HG02642 (cell line): ENCODE measurements around the gene IL20RA.
"Not testable (repeated sequence)": the region's sequence is repeated elsewhere in the genome, so short reads cannot be mapped to it uniquely, and the experiment has no call there.

Experiments used
- ATAC-seq: cut with Tn5 transposase; IDR thresholded peaks from one replicate; pipeline ENCODE4 v1.9.1; 2021; ENCODE audit warnings: mild to moderate bottlenecking; ENCODE audit not compliant: unreplicated experiment, poor library complexity

IL20RA gene, protein sequence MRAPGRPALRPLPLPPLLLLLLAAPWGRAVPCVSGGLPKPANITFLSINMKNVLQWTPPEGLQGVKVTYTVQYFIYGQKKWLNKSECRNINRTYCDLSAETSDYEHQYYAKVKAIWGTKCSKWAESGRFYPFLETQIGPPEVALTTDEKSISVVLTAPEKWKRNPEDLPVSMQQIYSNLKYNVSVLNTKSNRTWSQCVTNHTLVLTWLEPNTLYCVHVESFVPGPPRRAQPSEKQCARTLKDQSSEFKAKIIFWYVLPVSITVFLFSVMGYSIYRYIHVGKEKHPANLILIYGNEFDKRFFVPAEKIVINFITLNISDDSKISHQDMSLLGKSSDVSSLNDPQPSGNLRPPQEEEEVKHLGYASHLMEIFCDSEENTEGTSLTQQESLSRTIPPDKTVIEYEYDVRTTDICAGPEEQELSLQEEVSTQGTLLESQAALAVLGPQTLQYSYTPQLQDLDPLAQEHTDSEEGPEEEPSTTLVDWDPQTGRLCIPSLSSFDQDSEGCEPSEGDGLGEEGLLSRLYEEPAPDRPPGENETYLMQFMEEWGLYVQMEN

DNA sequence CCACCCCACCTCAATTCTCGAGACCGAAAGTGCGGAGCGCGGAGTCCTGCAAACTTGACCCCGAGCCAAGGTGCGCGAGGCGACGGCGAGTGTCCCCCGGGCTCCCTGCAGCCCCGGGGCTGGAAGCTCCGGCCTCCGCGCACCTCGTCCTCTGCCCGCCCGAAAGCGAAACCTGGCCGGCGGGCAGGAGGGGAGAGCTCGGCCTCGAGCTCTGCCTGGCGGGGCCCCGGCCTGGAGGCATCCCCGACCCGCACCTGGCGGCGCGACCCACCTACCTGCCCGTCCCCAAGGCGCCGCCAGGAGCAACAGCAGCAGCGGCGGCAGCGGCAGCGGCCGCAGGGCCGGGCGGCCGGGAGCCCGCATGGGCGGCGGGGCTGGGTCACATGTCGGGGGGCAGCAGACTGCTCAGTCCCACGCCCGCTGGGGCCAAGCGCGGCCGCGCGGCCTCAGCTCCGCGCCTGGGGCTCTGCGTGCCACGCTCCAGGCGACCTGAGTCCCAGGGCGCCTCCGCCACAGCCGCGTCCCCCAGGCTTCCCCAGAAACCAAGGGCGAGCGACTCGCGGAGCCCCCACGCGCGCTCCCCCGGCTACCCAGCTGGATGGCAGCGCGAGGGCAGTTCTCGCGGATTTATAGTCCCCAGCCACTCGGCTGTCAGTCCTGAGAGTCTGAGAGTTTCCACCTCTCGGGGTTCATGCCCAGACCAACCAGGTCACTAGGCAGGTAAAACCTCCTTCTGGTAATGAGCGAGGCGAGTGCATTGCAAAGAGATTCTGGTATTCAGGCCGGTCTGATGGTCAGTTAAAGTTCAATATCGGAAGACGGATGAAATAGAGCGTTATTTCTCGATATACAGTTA lies at the start of gene IL20RA:
TSS of gene IL20RA (minus strand) at position 600 of the 856 bp plus-strand sequence. CDS start at position 363, 237 bp downstream.
- ATAC-seq = peak; percentile 49

DNA sequence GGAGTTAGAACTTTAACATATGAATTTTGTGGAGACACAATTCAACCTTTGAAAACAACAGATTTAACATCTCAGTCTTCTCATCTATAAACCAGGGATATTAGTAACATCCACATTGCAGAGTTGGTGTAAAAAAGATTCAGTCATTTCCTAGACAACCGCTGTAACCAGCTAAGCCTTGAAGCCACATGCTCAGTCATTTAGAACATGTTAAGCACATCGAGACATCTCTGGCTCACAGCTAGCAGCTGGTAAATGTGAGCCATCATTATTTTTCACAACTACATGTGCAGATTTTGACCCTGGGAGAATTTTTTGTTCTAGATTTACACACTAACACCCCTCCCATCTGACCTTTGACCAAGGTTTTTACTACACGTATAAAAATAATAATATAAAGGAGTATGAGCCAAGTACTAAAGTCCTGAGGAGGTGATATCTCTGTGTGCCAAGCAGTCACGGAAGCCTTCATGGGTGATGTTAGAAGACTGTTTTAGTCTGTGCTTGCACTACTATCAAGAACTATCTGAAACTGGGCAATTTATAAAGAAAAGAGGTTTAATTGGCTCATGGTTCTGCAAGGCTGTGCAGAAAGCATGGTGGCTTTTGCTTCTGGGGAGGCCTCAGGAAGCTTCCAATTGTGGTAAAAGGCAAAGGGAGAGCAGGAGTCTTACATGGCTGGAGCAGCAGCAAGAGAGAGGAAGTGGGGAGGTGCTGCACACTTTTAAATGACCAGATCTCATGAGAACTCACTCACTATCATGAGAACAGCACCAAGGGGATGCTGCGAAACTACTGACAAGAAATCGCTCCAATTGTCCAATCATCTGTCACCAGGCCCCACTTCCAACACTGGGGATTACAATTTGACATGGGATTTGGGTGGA lies 48.7 kb upstream of the IL20RA start:
- ATAC-seq = no peak

DNA sequence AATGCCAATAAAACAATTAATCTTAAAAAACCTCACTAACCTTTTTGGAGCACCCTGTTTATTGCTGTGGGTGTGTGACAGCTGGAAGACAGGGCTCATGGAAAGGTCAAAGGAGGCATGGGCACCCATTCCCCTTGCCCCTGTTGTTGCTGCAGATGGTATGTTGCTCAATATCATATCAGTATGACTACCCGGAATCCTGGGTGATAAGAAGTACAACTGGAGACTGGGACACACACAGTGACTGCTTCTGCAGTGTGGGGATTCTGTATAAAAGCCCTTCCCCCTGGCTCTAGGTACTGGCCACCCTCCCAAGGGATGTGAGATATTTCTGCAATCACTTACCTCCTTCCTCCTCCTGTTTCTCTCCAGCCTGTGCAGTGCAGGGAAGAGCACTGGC lies 47.3 kb upstream of the IL20RA start:
- no peak for ATAC-seq

DNA sequence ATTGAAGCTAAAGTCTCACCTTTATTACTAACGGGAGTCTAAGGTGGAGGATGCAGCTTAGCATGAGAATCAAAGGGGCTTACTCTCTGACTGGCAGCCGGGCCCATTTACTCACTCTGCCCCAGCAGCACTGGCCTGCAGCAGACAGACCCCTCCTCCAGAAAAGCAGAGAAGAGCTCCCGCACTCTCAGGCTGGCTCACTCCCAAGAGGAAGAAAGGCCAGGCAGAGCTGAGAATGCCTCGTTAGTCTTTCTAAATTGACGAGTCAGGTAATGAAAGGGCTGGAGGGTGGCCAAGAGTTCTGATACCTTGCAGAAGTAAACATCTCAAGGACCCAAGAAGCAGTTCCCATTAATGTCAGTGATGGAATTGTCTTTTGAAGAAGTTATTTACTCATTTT lies 44.5 kb upstream of the IL20RA start:
- no peak for ATAC-seq

DNA sequence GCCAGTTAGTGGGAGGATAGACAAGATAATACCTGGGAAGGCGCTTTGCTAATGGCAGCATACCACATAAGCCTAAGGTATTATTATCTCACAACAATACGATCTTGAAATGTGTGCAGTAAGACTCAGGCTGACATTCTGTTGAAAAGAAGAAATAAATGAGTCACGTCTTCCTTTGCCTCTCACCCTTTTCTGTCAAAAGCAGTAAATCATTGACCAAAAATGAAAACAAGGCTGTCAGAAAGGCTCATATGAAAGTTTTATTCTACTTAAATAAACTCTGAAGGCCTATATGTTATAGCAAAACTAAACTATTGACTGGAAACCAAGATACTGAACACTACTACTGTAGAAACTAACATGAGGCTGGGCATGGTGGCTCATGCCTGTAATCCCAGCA lies 43.1 kb upstream of the IL20RA start:
- ATAC-seq = no peak

DNA sequence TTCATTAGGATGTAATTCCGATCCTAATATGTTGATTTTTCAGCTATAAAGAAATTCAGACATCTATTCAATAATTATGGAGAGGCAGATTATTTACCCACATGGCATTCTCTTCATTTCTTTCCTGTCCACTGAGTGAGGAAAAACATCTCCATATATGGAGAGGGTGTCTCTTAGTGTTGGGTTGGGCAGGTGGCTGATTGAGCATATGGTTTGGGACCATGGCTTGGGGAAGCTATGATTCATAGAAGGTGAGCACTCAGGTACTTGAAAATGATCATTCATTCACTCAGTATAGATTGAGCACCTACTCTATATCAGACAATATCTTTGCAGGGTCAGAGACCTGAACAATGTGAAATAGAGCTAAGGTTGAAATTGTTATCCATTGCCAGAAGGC lies 41.3 kb upstream of the IL20RA start:
- ATAC-seq = no peak

DNA sequence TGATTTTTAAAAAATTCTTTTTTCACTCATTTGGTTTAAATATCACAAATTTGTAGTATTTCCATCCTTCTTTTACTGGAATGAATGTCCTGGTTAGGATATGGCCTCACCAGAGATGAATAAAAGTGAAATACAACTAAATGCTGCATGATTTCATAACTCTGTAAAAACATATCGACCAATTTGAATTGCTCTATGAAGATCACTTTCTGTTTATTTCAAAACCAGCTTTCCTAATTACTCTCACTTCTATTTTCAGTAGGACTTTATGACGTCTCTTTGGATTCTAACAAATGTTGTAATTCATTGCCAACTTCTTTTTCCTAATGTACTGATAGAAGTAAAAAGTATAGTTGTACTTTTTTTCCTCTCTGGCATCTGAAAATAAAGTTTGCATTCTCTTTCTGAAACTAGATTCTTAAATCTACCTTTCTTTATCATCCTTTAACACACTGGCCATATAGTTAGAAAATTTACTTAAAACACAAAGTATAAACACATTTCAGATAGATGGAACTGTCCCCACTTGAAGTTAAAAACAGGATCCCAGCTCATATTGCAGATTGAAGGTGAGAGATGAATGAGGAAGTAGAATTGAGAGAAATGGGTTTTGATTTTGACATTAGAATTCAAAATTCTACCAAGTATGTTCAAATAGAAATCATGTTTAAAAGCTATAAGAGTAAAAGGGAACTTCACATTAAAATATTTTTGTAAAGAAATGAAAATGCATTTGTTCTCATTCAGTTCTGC lies 40.3 kb upstream of the IL20RA start:
- ATAC-seq = no peak

DNA sequence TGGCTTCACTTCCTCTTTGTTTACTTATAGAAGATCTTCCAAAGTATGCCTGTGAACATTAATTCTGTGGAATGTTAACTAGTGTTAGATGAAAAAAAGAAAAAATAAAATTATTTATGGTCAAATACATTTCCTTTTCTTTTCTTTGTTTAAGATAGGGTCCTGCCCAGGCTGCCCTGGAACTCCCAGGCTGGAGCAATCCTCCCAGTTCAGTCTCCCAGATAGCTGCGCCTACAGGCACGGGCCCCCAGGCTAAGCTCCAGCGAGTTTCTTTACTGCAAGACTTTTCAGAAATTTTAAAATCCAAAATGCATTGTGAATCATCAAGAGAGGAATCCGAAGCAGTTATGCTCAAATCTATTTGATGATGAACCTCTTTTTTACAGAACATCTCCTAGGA lies 39.3 kb upstream of the IL20RA start:
- ATAC-seq = no peak

DNA sequence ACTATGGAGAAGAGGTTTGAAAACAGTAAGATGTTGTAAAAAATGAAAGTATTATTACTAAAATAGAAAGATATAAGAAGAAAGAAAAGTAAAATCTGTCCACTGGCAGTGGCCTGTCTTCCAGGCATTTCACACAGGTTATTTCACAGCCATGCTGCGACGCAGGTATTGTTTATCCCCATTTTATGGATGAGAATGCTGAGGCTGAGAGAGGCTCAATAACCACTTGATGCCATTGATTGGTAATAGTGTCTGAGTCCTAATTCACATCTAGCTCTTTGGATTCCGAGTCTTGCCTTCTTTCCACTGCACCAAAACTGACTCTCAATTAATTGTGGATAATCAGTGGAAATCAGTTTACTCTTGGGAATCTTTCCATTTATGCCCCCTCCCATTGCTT lies 37.2 kb upstream of the IL20RA start:
- ATAC-seq = no peak

DNA sequence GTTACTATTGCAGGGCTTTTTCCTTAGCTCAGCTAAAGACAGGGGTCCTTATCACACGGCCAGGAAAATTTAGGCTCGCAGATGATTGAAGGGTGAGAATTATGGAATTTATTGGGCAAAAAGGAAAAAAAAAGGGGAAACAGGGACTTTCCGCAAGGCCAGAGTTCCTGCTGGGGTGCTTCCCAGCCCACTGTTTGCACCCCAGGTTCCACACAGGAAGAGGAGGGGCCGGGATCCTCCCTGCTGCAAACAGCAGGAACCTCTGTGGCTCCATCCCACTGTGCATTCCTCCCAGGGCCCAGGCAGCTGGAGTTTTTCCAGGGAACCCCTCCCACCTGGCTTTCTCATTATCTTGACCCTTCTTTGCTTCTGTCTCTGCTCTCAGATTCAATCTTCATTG lies 35.9 kb upstream of the IL20RA start:
- ATAC-seq = no peak

DNA sequence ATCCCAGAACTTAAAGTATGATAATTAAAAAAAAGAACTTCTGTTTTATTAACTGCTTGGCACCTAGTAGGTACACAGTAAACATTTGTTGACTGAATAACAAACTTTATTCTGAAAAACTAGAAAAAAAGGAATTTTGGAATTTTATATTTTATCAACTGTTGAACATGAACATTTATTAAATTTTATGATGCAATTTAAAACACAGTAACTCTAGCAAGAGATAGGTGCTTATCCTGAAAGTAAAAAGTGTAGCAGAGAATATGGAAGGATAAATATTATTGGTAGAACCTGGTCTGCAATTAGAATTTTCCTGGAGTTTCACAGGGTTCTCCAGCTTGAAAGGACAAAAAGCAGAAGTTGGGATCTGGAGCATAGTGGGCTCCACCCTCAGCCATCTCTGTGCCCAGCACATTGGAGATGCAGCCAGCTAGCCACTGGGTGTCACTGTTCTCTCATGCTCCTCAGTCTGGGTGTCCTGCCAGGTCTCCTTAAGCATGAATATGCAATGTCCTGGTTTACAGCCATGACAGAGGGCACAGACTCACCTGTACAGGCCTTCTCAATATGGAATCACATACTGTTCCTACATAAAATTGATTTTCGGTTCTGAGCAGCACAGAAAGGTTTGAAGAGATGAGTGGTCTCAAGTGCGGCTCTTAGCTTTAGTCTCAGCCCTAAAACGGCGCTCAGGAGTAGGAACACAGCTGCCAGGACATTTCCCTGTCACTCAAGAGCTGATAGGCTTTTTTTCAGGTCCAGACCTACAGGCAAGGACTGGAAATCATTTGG lies 31.7 kb upstream of the IL20RA start:
- peak; percentile 100 for ATAC-seq

DNA sequence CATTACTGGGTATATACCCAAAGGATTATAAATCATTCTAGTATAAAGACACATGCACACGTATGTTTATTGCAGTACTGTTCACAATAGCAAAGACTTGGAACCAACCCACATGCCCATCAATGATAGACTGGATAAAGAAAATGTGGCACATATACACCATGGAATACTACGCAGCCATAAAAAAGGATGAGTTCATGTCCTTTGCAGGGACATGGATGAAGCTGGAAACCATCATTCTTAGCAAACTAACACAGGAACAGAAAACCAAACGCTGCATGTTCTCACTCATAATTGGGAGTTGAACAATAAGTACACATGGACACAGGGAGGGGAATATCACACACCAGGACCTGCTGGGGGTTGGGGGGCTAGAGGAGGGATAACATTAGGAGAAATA lies 31.0 kb upstream of the IL20RA start:
- ATAC-seq = not testable (repeated sequence)

DNA sequence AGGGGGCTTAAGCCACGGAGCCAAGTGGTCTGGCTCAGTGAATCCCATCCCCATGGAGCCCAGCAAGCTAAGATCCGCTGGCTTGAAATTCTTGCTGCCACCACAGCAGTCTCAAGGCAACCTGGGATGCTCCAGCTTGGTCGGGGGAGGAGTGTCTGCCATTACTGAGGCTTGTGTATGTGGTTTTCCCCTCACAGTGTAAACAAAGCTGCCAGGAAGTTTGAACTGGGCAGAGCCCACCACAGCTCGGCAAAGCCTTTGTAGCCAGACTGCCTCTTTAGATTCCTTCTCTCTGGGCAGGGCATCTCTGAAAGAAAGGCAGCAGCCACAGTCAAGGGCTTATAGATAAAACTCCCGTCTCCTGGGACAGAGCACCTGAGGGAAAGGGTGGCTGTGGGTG lies 25.5 kb upstream of the IL20RA start:
- no peak for ATAC-seq

DNA sequence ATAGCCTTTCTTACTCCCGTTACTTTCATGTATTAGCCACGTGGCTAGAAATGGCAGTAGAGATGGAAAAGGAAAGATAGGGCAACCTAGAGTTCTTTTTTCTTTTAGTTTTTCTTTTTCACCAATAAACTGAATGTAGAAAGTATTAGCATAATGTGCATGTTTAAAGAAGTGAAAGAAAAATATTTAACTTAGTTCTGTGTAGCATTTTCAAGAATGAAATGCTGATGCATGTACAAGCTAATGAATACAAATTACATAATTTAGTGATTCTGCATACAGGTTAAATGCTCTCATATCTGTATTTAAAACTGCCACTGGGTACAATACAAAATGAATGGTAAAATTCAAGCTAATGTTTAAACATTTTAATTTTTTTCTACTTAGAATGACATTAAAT lies 22.6 kb upstream of the IL20RA start:
- no peak for ATAC-seq

DNA sequence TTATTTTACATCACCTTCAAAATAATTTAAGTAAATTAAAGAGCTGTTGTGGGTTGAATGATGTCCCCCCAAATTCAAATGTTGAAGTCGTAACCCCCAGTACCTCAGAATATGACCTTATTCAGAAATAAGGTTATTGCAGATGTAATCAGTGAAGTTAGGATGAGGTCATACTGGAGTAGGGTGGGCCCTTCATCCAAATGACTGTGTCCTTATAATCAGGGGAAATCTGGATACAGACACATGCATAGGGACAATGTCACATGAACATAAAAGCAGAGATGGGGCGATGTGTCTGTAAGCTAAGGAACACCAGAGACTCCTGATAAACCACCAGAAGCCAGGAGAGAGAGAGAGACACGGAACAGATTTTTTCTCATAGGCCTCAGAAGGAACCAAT lies 13.3 kb upstream of the IL20RA start:
- no peak for ATAC-seq

DNA sequence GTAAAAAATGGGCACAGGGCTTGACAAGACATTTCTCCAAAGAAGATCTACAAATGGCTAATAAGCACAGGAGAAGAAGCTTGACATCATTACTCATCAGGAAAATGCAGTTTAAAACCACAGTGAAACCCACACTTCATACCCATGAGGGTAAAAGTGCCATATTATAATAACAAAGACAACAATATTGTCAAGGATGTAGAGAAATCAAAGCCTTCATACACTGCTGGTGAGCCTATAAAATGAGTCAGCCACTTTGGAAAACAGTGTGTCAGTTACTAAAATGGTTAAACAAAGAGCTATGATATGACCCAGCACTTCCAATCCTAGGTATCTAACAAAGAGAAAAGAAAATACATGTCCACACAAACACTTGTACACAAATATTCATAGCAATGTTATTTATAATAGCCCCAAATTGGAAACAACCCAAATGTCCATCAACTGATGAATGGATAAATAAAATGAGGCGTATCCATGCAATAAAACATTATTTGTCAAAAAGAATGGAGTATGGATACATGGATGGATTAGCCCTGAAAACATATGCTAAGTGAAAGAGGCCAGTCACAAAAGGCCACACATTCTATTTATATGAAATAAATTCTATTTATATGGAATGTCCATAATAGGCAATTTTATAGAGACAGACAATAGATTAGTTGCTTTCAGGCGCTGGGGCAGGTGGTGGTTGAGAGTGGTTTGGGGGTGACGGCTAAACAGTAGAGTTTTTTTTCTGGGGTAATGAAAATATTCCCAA lies 11.5 kb upstream of the IL20RA start:
- ATAC-seq = no peak

DNA sequence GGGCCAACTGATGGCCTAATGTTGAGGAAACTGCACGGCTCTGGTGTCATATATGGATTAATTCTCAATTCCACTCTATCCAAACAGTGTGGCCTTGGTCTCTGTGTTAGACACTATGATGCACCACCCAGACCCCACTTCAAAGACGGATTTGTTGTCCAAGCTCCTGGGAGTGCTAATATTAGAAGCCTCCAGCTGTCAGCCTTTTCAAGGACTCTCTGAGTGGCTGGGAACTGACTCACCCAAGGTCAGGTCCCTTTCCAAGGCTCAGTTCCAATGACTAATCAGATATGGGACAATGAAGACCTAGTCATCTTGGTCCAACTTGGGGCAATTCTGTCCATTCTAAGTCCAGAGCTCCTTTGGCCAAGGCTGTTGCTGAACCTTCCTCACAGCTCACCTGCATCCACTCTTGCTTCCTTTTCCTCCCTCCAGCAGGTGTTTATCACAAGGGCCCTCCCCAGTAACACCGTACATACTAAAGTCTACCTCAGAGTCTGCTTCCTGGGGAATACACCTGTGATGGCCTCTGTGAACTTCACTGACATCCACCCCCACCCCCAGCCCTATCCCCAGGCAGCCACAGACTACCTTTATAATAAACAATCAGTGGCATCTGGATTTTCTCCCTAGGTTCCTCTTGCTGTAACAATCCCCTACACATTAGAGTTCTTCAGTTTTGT lies 7.2 kb upstream of the IL20RA start:
- no peak for ATAC-seq

DNA sequence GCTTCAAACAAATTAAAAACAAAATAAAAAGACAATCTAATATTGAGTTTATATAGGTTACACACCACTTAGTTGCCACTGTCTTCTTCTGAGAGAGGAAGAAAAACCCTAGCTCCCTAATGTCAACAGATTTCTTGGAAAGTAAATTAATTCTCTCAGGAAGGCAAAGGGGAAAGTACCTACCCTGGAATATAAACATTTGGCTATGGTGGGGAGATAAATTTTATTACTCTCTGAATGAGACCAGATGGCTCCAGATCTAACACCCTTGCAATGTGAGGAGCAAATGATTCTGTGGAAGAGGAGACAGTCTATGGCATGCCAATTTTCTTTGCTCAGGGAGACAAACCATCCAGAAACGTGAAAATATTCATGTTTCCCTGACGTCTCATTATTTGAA lies 4.3 kb upstream of the IL20RA start:
- no peak for ATAC-seq
